Prostate gland (tissue), 2 donors: Measurements from ENCODE around the gene SMYD1.

Experiments
- POLR2A ChIP-seq: fragments of 450-650 bp; IDR thresholded peaks from one replicate; pipeline ENCODE4 v1.6.1; 2016; ENCODE audit warnings: antibody characterized with exemption, mild to moderate bottlenecking
- POLR2AphosphoS5 ChIP-seq: sonication (generic); formaldehyde crosslinking; IDR thresholded peaks from one replicate; pipeline ENCODE4 v1.6.1; 2017; ENCODE audit warnings: antibody characterized with exemption
- TF ChIP-seq, protein P1 (sequence below), 4 experiments: fragments of 200-600 bp in 2 of 4; fragments of 450-650 bp in 2 of 4; sonication (generic) in 2 of 4; IDR thresholded peaks; 1 replicate in 3 of 4; 2 replicates in 1 of 4; pipeline ENCODE4 v1.5.1; 2016 to 2019; ENCODE audit warnings: antibody characterized with exemption in 4 of 4, mild to moderate bottlenecking in 2 of 4, moderate library complexity in 2 of 4

DNA sequence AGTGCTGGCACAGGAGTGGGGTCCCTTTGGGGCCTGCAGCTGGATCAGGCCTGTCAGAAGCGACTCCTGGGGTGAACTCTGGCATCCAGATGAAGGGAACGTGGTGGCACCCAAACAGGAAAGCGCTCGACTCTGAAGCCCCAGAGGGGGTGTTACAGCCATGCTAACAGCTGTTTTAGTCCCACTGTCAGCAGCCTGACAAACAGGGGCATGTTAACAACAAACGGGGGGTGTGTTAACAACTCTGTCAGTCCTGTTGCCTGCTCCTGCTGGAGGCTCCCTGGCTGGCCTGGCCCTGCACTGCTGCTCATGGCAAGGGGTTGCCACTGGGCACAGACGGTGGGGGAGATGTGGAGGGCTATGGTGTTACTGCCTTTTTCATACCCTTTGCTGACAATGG lies 48.7 kb upstream of the SMYD1 start:
- TF ChIP-seq, protein P1, sequence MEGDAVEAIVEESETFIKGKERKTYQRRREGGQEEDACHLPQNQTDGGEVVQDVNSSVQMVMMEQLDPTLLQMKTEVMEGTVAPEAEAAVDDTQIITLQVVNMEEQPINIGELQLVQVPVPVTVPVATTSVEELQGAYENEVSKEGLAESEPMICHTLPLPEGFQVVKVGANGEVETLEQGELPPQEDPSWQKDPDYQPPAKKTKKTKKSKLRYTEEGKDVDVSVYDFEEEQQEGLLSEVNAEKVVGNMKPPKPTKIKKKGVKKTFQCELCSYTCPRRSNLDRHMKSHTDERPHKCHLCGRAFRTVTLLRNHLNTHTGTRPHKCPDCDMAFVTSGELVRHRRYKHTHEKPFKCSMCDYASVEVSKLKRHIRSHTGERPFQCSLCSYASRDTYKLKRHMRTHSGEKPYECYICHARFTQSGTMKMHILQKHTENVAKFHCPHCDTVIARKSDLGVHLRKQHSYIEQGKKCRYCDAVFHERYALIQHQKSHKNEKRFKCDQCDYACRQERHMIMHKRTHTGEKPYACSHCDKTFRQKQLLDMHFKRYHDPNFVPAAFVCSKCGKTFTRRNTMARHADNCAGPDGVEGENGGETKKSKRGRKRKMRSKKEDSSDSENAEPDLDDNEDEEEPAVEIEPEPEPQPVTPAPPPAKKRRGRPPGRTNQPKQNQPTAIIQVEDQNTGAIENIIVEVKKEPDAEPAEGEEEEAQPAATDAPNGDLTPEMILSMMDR (IDR thresholded peaks at IDR 0.05), result no peak
- TF ChIP-seq POLR2A, result no peak
- no peak for TF ChIP-seq POLR2AphosphoS5
